Measurements from ENCODE around the gene BET1L.
A peak's percentile ranks its signal among the peaks of the same experiment; 100 is the strongest.
"Not testable (repeated sequence)": the region's sequence is repeated elsewhere in the genome, so short reads cannot be mapped to it uniquely, and the experiment has no call there.

Gene BET1L

GRCh38 chr11:207208-207862, at the start of gene BET1L, which contains the start of gene RIC8A:
Gene BET1L, minus strand, starts transcription at chr11:207399. Its CDS starts 78 bp downstream, at chr11:207321.
Gene RIC8A, plus strand, starts transcription at chr11:207708. Its CDS starts 1,147 bp downstream, at chr11:208855.
- intact Hi-C loops (cut with DNase I) = loop anchor here (1.0 to 10.0 kb wide), 2 partner anchors 29 to 147 kb away; partner anchors contain the start of genes PSMD13 and SIRT3
- DNase-seq = peak; percentile 95 to 99 (median 97)

GRCh38 chr11:255816-256215, 48.6 kb upstream of the BET1L start:
- intact Hi-C loops (cut with DNase I) = no loop called here
- peak in 1 of 42 donors; percentile 8 for DNase-seq

GRCh38 chr11:255176-255575, 48.0 kb upstream of the BET1L start:
- DNase-seq = peak in 1 of 42 donors; percentile 7
- intact Hi-C loops (cut with DNase I) = no loop called here

GRCh38 chr11:253886-254270, 46.7 kb upstream of the BET1L start:
- peak in 2 of 42 donors; percentile 33 to 38 for DNase-seq
- intact Hi-C loops (cut with DNase I) = no loop called here

- intact Hi-C loops (cut with DNase I) = no loop called here
- peak in 1 of 42 donors; percentile 38 for DNase-seq
Measured at GRCh38 chr11:253160-253885, 46.1 kb upstream of the BET1L start.

- intact Hi-C loops (cut with DNase I) = no loop called here
- peak in 1 of 42 donors; percentile 33 for DNase-seq
Measured at GRCh38 chr11:252666-253065, 45.5 kb upstream of the BET1L start.

GRCh38 chr11:251550-251949, 44.4 kb upstream of the BET1L start:
- intact Hi-C loops (cut with DNase I) = no loop called here
- peak in 1 of 42 donors; percentile 10 for DNase-seq

- intact Hi-C loops (cut with DNase I) = no loop called here
- peak; percentile 14 to 82 (median 62) for DNase-seq
Measured at GRCh38 chr11:250740-251299, 43.6 kb upstream of the BET1L start.

- intact Hi-C loops (cut with DNase I) = no loop called here
Measured at GRCh38 chr11:250274-250673, 43.1 kb upstream of the BET1L start.

GRCh38 chr11:249062-249461, 41.9 kb upstream of the BET1L start:
- intact Hi-C loops (cut with DNase I) = no loop called here
- peak in 1 of 42 donors; percentile 7 for DNase-seq

More at GRCh38 chr11:250274-250673, 43.1 kb upstream of the BET1L start:
- peak in 1 of 42 donors; percentile 12 for DNase-seq

GRCh38 chr11:244376-244775, 37.2 kb upstream of the BET1L start:
- intact Hi-C loops (cut with DNase I) = no loop called here
- no peak for DNase-seq

GRCh38 chr11:241634-242033, 34.4 kb upstream of the BET1L start:
- intact Hi-C loops (cut with DNase I) = no loop called here
- DNase-seq = no peak

GRCh38 chr11:240315-240714, 33.1 kb upstream of the BET1L start:
- intact Hi-C loops (cut with DNase I) = no loop called here

GRCh38 chr11:238346-238745, 31.1 kb upstream of the BET1L start:
- intact Hi-C loops (cut with DNase I) = not testable (repeated sequence)
- DNase-seq = peak in 1 of 42 donors; percentile 25

More at GRCh38 chr11:240315-240714, 33.1 kb upstream of the BET1L start:
- no peak for DNase-seq

GRCh38 chr11:236774-237767, 29.9 kb upstream of the BET1L start, which contains the start of gene PSMD13:
Gene PSMD13, plus strand, starts transcription at chr11:236976. Its CDS starts 74 bp downstream, at chr11:237050.
- intact Hi-C loops (cut with DNase I) = loop anchor here (1.0 kb wide), 1 partner anchor 30 kb away; the partner anchor contains the start of genes BET1L and RIC8A
- DNase-seq = peak; percentile 65 to 95 (median 88)

GRCh38 chr11:235997-236773, 29.0 kb upstream of the BET1L start, which contains the start of gene SIRT3:
Gene SIRT3, minus strand, starts transcription at chr11:236342. Its CDS starts 14 bp downstream, at chr11:236328.
- peak; percentile 21 to 87 (median 72) for DNase-seq
- intact Hi-C loops (cut with DNase I) = loop anchor here (1.0 kb wide), 1 partner anchor 29 kb away; the partner anchor contains the start of genes BET1L and RIC8A

- intact Hi-C loops (cut with DNase I) = no loop called here
- DNase-seq = peak in 3 of 42 donors; percentile 16 to 46 (median 23)
Measured at GRCh38 chr11:235609-235996, 28.4 kb upstream of the BET1L start.

All from head of caudate nucleus (tissue), 42 donors.